Endodermal cell (in vitro differentiated cells): ENCODE results near the gene CLSTN2. TPM values are rescaled to one million over a fixed set of nuclear protein-coding genes. Genes with fewer than 3 reads are reported as not detected.

Experiments used
- DNase-seq: peaks from one replicate; pipeline ENCODE4 v3.0.0-alpha.2; 2017
- H3K27ac ChIP-seq: 2 replicates; pipeline ENCODE4 v1.5.1; 2013; ENCODE audit warnings: mild to moderate bottlenecking, low read depth, low read length, moderate library complexity
- H3K27me3 ChIP-seq: 2 replicates; pipeline ENCODE4 v1.6.1; 2013; ENCODE audit warnings: mild to moderate bottlenecking, low read length, moderate library complexity; ENCODE audit not compliant: insufficient read depth, control insufficient read depth, poor library complexity, severe bottlenecking
- H3K36me3 ChIP-seq: 2 replicates; pipeline ENCODE4 v1.7.0; 2013; ENCODE audit warnings: mild to moderate bottlenecking, low read length, moderate library complexity; ENCODE audit not compliant: control insufficient read depth, insufficient read depth
- H3K4me1 ChIP-seq: one replicate; pipeline ENCODE4 v1.7.0; 2013; ENCODE audit warnings: low read length; ENCODE audit not compliant: control insufficient read depth, insufficient read depth
- H3K4me3 ChIP-seq: 2 replicates; pipeline ENCODE4 v1.5.1; 2013; ENCODE audit warnings: mild to moderate bottlenecking, low read length, moderate library complexity
- H3K9ac ChIP-seq: 2 replicates; pipeline ENCODE4 v1.6.1; 2013; ENCODE audit warnings: mild to moderate bottlenecking, low read length, moderate library complexity; ENCODE audit not compliant: poor library complexity, severe bottlenecking; ENCODE audit errors: extremely low read depth
- H3K9me3 ChIP-seq: 2 replicates; pipeline ENCODE4 v1.6.1; 2013; ENCODE audit warnings: mild to moderate bottlenecking, low read length, moderate library complexity; ENCODE audit not compliant: control insufficient read depth
- H3K27ac Mint-ChIP-seq: 2 replicates; pipeline ENCODE4 v1.8.0; 2020; ENCODE audit warnings: mixed read lengths
- H3K27me3 Mint-ChIP-seq: 2 replicates; pipeline ENCODE4 v1.8.0; 2021; ENCODE audit warnings: mild to moderate bottlenecking, mixed read lengths; ENCODE audit not compliant: insufficient read depth
- H3K36me3 Mint-ChIP-seq: 2 replicates; pipeline ENCODE4 v1.8.0; 2020; ENCODE audit warnings: low read depth, mixed read lengths
- H3K4me1 Mint-ChIP-seq: 2 replicates; pipeline ENCODE4 v1.8.0; 2020; ENCODE audit warnings: mixed read lengths
- H3K4me3 Mint-ChIP-seq: 2 replicates; pipeline ENCODE4 v1.8.0; 2020; ENCODE audit warnings: mild to moderate bottlenecking, moderate library complexity, mixed read lengths
- H3K9me3 Mint-ChIP-seq: 2 replicates; pipeline ENCODE4 v1.8.0; 2020; ENCODE audit warnings: mild to moderate bottlenecking, mixed read lengths
- CTCF ChIP-seq: fragments of 200-600 bp; sonication (generic); conservative IDR thresholded peaks from 2 replicates; pipeline ENCODE4 v1.5.0; 2021; ENCODE audit warnings: antibody characterized with exemption, mild to moderate bottlenecking
- WGBS, 2 experiments: methylation state at CpG; one replicate each; pipeline versions ENCODE4 v1.1.5 to v1.1.7; 2013; ENCODE audit warnings: missing lambda C conversion rate in 2 of 2, mixed read lengths in 1 of 2; ENCODE audit not compliant: insufficient coverage in 1 of 2, insufficient read length in 1 of 2; 5-methylcytosine and 5-hydroxymethylcytosine counted together
- total RNA-seq, 2 donors: library from RNA; stranded (reverse); fragmentation: NEBNext Ultra II Directional in 1 of 2; extraction: Animal tissue kit (Norgen Biotek cat#: 25700) in 1 of 2; gene quantifications; 2 replicates in 1 of 2; 3 replicates in 1 of 2; pipeline ENCODE4 v1.2.1, GENCODE V29; 2021

CLSTN2 gene
- total RNA-seq, 2 donors from 2014 or later: 0.13 to 0.42 TPM

GRCh38 chr3:140153736-140154135, 218.8 kb downstream of the CLSTN2 start:
- Mint-ChIP-seq H3K27me3 (peaks cover 21% of the 10 kb centered on the region), H3K36me3 (no peaks in the 10 kb centered on the region), H3K9me3 (no peaks in the 10 kb centered on the region), H3K27ac (no peak overlapping the region), H3K4me3 (no peak overlapping the region), H3K4me1 (peaks cover 7% of the 10 kb centered on the region)
- no peak overlapping the region for H3K9ac ChIP-seq
- WGBS, 2 experiments: 90% methylated on average over 1 of the region's 1 CpG
- H3K4me1 ChIP-seq: no peaks in the 10 kb centered on the region
- DNase-seq: no peak
- H3K36me3 ChIP-seq: no peaks in the 10 kb centered on the region
- H3K9me3 ChIP-seq: no peaks in the 10 kb centered on the region
- no peaks in the 10 kb centered on the region for H3K27me3 ChIP-seq
- no peak overlapping the region for H3K4me3 ChIP-seq
- no peak overlapping the region for H3K27ac ChIP-seq
- TF ChIP-seq CTCF: no peak

- Histone ChIP-seq H3K27me3 (no peaks in the 10 kb centered on the region), H3K4me3 (no peak overlapping the region), H3K9me3 (no peaks in the 10 kb centered on the region), H3K9ac (no peak overlapping the region), H3K27ac (no peak overlapping the region), H3K4me1 (peaks cover 2% of the 10 kb centered on the region), H3K36me3 (no peaks in the 10 kb centered on the region)
- H3K9me3 Mint-ChIP-seq: no peaks in the 10 kb centered on the region
- WGBS, 2 experiments: 94% methylated on average over 2 of the region's 2 CpGs; no CpG with 5 or more reads in 1 of the 2 experiments
- peaks cover 13% of the 10 kb centered on the region for H3K27me3 Mint-ChIP-seq
- H3K4me3 Mint-ChIP-seq: no peak overlapping the region
- no peak overlapping the region for H3K27ac Mint-ChIP-seq
- H3K36me3 Mint-ChIP-seq: no peaks in the 10 kb centered on the region
- peaks cover 11% of the 10 kb centered on the region for H3K4me1 Mint-ChIP-seq
- no peak for DNase-seq
- TF ChIP-seq CTCF: no peak
These were observed 222.2 kb downstream of the CLSTN2 start for GRCh38 chr3:140157161-140157560.

- Histone ChIP-seq H3K4me1 (peaks cover 5% of the 10 kb centered on the region), H3K9me3 (no peaks in the 10 kb centered on the region), H3K4me3 (no peak overlapping the region), H3K27ac (no peak overlapping the region), H3K9ac (no peak overlapping the region), H3K36me3 (no peaks in the 10 kb centered on the region), H3K27me3 (no peaks in the 10 kb centered on the region)
- DNase-seq: no peak
- Mint-ChIP-seq H3K9me3 (no peaks in the 10 kb centered on the region), H3K27me3 (peaks cover 28% of the 10 kb centered on the region), H3K4me3 (no peak overlapping the region), H3K27ac (no peak overlapping the region), H3K4me1 (peaks cover 15% of the 10 kb centered on the region), H3K36me3 (no peaks in the 10 kb centered on the region)
- TF ChIP-seq CTCF: no peak
These were observed 224.7 kb downstream of the CLSTN2 start for GRCh38 chr3:140159646-140160045.
